Stimulated activated CD8-positive, alpha-beta memory T cell treated with anti-CD3 and anti-CD28 coated beads, Interleukin-15, amount 100 ng/mL, for 48 hours (primary cell): ENCODE measurements around the gene FRRS1.

ENCODE experiments used
- DNase-seq, 2 donors: peaks; one replicate each; pipeline ENCODE4 v3.0.0-alpha.2; 2020; ENCODE audit warnings: low read depth in 2 of 2

Gene FRRS1

GRCh38 chr1:99728494-99729235 lies 37.8 kb downstream of the FRRS1 start:
- DNase-seq = no peak

- no peak for DNase-seq
Observed at GRCh38 chr1:99727575-99728185, 38.8 kb downstream of the FRRS1 start.

GRCh38 chr1:99726818-99727217 lies 39.6 kb downstream of the FRRS1 start:
- DNase-seq = no peak

GRCh38 chr1:99726407-99726806 lies 40.0 kb downstream of the FRRS1 start:
- DNase-seq = no peak

GRCh38 chr1:99725996-99726395 lies 40.4 kb downstream of the FRRS1 start:
- no peak for DNase-seq

GRCh38 chr1:99723251-99723650 lies 43.2 kb downstream of the FRRS1 start:
- DNase-seq = no peak

- no peak for DNase-seq
Observed at GRCh38 chr1:99717005-99717404, 49.4 kb downstream of the FRRS1 start.

- no peak for DNase-seq
Observed at GRCh38 chr1:99713006-99713405, 53.4 kb downstream of the FRRS1 start.

GRCh38 chr1:99710994-99711393 lies 55.4 kb downstream of the FRRS1 start:
- DNase-seq = no peak

- DNase-seq = peak; percentile 16 to 25
Observed at GRCh38 chr1:99707535-99708142, 58.8 kb downstream of the FRRS1 start.

- DNase-seq = no peak
Observed at GRCh38 chr1:99705385-99705784, 61.0 kb downstream of the FRRS1 start.

- no peak for DNase-seq
Observed at GRCh38 chr1:99704356-99704816, 62.0 kb downstream of the FRRS1 start.

- no peak for DNase-seq
Observed at GRCh38 chr1:99702221-99702620, 64.2 kb downstream of the FRRS1 start.

GRCh38 chr1:99700020-99700419 lies 66.4 kb downstream of the FRRS1 start:
- DNase-seq = no peak

GRCh38 chr1:99697580-99697979 lies 68.9 kb downstream of the FRRS1 start:
- no peak for DNase-seq

GRCh38 chr1:99696616-99697015 lies 69.8 kb downstream of the FRRS1 start:
- no peak for DNase-seq

- DNase-seq = no peak
Observed at GRCh38 chr1:99691175-99691574, 75.3 kb downstream of the FRRS1 start.

- peak; percentile 8 to 11 for DNase-seq
Observed at GRCh38 chr1:99685516-99686180, 80.8 kb downstream of the FRRS1 start.

GRCh38 chr1:99682291-99682751 lies 84.1 kb downstream of the FRRS1 start:
- DNase-seq = no peak

- no peak for DNase-seq
Observed at GRCh38 chr1:99681583-99681982, 84.9 kb downstream of the FRRS1 start.

GRCh38 chr1:99680270-99680669 lies 86.2 kb downstream of the FRRS1 start:
- no peak for DNase-seq

GRCh38 chr1:99677416-99677815 lies 89.0 kb downstream of the FRRS1 start:
- no peak for DNase-seq
